Fibroblast of upper back skin (primary cell): ENCODE results near the gene SLC6A3.

Source experiments
- DNase-seq: peaks from one replicate; pipeline ENCODE4 v3.0.0-alpha.2; 2013

SLC6A3 gene

DNA sequence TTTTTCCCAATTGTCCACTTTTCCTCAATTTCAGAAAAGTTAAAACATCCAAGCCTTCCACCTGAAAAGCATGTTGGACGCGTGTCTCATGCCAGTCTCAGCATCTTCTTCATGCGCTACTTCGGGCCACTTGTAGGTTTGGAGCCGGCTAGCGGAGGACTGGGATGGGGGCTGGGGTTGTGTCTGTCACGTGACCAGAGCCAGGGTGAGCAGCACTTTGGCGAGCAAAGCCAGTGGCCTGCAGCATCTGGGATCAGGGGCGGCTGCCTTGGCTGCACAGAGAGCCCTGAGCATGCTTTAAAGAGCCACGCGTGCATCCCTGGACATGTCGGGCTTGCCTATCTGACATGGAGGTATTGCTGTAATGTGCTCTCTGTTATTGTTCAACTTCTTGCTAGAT lies 41.2 kb downstream of the SLC6A3 start:
- DNase-seq = no peak

DNA sequence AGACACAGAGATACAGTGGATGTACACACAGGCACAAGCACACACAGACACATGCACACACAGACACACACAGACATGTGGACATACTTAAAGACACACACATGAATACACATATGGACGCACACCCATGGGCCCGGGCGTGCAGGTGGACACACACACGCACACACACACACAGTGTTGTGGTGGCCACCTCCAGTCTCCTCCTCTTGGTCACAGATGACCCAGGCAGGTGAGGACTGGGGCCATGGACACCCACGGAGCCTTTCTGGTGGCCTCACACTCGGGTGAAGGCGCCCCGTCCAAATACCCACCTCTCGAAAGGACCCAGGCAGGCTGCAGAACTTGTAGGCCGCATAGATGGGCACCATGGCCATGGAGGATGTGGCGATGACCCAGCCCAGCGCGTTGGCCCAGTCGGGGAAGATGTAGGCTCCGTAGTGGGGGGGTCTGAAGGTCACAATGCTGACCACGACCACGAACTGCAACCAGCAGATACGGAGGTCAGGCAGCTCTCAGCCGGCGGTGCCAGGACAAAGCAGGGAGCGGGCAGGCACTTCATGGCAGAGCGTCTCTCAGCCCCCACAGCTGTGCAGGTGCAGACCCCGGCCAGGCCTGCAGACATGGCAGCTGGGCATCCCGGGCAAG lies 42.5 kb downstream of the SLC6A3 start:
- DNase-seq = no peak

DNA sequence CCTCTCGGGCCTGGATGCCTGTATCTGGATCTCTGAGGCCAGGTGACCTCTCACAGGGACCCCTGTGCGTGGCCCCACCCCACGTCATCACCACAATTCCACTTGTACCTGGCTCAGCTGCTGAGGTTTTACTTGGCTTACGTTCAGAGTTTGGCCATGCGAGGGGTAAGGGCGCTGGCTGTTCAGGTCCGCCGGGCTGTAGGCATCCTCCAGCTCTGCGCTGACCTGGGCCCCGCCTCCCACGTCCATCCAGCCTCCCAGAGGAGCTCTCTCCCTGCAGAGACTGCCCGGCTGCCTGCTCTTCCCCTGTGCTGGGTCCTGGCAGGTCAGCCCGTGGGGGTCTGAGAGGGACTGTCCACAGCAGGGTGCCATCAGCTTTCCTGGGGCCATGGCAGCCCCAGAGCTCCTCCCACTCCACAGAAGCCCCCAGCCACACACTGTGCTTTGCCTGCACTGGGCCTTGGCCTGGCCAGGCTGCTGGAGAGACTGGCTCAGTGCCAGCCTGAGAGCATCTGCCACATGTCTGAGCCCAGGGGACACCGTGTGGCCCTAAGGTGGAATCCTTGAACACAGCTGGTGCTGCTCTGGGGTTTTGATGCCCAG lies 43.6 kb downstream of the SLC6A3 start:
- DNase-seq = no peak

DNA sequence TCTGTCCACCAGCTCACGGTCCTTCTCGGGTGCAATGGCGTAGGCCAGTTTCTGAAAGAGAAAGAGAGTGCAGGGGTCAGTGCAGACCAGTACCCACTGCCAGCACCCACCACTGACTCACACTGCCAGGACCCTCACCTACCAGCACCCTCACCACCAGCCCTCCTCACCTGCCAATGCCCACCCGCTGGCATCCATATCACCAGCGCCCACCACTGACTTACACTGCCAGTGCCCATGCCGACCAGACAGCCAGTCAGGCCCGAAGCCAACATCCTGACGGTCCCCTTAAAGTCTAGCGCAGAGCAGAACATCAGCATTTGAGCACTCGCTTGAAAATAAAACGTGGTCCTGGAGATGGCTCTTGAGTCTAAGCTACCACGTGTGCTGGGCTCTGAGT lies 44.3 kb downstream of the SLC6A3 start:
- no peak for DNase-seq

DNA sequence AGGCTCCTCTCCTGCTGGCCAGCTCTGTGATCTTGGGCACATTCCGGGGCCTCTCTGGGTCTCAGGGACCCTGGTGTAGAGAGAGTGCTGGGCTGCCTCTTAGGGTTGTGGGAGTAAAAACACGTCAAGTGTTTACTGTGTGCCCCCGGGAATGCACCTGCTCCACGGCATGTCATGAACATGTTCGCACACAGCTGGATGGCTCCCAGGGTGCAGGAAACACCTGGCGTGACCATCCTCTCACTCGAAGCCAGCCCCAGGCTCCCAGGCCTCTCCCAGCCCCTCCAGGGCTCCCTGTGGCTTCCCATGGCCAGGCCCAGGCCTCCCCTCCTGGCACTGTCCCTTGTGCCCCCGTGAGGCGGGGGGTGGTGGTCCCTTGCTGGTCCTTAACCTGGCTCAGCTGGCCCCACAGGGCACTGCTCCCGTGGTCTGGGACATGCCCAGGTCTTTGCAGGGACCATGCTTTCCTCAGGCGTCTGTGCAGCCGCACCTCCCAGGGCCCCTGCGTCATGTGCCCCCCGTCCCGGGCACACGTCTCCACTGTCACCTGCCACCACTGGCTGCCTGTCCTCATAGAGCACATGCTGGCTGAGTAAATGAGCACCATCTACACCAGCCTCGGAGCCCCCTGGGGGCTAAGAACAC lies 44.9 kb downstream of the SLC6A3 start:
- no peak for DNase-seq

DNA sequence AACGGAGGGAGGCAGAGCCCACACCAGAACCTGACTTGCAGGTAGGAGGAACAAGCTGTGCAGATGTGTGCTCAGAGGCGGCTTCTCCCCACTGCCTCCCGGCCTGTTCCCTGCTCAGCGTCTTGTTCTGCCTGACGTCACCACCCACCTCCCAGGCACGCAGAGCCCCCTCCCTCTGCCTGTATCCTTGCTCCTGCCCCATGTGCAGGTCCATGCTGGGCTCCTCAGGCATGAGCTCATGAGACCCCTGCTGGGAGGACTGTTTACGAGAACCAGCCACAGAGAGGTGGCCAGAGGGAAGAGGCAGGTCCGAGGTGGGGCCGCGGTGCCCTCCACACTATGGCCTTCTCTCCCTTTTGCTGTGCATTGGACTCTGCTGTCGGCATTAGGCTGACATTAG lies 45.5 kb downstream of the SLC6A3 start:
- no peak for DNase-seq

DNA sequence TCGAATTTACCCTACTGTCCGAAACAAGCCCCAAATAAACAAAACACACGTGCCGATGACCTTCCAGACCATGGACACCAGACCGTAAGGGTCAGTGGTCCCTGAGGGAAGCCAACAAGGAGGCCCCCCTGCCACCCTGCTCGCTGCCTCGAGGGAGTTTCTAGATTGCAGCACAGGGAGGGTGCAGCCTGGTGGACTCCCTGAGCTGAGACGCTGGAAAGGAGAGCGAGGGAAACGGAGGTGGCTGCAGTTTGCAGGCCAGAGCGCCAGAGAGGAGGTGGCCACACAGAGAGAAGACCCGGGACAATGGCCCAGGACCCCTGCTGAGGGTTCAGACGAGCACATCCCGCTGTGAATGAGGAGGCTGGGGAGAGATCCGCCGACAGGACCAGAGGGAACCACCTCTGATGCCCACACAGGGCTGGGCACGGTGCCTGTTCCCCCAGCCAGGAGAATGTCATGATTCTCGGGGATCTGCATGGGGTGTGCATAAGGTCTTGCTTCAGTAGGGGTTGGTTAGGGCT lies 48.9 kb downstream of the SLC6A3 start:
- no peak for DNase-seq

DNA sequence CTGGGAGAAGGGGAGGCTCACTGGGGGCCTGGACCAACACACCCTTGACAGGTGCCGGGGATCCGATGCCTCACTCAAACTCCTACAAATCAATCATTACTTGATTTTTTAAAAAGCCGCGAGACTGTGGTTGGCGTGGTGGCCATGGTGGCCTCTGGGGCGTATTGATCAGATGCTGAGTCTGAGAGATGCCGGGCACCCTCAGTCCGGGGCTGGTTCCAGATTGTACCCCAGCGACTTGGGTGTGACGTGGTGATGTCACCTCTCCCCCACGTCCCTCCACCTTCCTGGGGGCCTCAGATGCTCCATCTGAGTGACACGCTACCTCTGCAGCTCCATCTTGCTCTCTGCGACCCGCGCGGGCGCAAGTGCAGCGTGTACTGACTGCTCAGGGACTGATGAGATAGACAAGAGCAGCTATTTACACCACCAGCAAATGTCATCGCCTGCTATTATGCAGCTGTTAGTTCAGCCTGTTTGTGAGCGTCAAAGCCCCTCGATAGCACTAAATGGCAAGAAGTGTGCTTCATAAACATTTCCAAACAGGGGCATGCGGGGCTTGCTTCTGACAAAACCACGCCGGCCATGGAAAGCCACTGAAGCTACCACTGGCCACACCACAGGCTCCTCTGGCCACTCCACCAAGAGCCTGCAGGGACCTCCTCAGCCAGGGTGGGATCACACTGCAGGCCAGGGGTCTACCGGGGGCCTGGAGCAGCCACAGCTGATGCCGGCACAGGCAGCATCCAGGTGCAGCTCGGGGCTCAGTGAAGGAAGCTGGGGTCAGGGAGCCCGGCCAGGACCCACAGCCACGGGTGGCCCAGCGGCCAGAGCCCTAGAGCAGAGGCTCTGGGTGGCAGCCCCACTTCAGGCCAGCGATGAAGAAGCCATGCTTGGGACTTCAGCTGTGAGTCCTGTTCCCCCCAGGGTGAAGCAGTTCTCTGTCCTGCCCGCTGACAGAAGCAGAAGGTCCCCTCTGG lies 50.1 kb downstream of the SLC6A3 start:
- no peak for DNase-seq

DNA sequence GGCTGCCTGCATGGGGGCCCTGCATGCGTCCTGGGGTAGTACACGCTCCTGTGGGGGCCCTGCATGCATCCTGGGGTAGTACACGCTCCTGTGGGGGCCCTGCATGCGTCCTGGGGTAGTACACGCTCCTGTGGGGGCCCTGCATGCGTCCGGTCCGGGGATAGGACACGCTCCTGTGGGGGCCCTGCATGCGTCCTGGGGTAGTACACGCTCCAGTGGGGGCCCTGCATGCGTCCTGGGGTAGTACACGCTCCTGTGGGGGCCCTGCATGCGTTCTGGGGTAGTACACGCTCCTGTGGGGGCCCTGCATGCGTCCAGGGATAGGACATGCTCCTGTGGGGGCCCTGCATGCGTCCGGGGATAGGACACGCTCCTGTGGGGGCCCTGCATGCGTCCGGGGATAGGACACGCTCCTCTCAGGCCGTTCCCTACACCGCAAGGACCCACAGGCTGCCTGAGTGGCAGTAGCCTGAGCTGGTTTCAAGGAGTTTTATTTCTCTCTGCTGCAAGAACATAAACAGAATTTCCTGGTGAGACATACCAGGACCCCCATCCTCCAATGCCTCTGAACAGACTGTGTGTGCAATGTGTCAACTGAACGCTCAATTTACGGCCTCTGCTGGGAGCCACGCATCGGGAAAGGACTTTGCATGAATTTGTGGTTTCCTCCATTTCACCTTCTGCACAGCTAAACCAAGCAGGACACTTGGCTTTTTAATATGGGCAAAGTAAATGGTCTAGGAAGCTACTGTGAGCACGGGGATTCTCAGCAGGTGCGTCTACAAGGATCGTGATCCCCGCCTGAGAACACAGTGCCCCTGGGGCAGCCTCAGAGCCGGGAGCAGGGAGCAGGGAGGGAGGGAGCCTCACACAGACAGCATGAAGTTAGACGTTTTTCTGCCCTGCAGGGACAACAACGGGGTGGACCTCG lies 51.4 kb downstream of the SLC6A3 start:
- DNase-seq = no peak

DNA sequence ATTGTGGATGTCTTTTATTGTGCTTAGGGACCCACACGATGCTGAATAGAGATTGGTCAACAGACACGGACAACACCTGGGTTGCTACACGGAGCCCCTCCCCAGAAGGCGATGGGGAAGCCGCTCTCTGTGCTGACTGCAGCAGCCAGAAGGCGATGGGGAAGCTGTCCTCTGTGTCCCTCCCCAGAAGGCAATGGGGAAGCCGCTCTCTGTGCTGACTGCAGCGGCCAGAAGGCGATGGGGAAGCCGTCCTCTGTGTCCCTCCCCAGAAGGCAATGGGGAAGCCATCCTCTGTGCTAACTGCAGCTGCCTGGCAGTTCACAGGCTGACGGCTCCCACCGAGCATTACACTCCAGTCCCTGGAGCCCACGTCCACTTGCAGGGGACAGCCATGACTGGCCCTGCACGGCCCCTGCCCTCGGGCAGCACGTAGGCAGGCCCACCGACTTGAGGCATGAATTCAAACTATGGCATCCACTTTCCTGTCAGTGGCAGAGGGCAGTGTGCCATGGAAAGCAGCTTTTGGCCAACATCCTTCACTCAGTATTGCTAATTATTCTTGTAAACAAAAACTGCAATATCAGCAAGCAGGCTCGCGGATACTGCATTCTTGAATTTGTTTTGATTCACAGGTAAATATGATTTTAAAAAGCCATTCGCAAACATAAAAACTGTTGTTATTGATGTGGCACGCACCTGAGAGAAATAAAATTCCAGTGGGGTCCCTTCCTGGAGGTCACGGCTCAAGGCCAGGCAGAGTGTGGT lies 52.3 kb downstream of the SLC6A3 start:
- no peak for DNase-seq

DNA sequence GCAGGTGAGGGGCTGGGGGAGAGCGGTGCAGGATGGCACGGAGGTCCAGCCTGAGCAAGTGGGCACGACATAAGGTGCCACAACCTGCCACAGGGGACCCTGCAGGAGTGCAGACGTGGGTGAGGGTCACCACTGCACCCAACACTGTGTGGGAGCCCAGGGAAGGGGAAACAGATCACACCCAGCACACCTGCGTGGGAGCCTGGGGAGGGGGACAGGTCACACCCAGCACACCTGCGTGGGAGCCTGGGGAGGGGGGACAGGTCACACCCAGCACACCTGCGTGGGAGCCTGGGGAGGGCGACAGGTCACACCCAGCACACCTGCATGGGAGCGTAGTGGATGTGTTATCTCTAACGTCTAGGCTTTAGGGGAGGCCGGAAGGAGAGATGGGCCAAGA lies 53.0 kb downstream of the SLC6A3 start:
- DNase-seq = no peak

DNA sequence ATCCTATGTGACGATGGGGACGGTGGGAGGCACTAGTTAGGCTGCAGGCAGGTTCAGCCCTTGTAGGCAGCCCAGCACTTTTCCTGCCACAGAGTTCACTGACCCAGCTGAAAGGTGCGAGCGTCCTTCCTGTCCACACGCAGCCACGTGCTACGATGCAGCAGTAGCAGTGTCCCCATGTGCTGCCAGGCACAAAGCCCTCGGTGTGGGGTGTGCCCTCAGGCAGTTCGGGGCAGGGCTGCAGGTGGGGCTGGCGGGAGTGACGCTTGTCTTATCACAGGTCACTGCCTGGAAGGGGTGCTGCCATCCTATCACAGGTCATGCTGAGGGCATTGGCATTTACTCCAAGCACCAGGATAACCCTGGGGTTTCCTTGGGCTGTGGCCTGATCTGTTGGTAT lies 53.5 kb downstream of the SLC6A3 start:
- DNase-seq = no peak

DNA sequence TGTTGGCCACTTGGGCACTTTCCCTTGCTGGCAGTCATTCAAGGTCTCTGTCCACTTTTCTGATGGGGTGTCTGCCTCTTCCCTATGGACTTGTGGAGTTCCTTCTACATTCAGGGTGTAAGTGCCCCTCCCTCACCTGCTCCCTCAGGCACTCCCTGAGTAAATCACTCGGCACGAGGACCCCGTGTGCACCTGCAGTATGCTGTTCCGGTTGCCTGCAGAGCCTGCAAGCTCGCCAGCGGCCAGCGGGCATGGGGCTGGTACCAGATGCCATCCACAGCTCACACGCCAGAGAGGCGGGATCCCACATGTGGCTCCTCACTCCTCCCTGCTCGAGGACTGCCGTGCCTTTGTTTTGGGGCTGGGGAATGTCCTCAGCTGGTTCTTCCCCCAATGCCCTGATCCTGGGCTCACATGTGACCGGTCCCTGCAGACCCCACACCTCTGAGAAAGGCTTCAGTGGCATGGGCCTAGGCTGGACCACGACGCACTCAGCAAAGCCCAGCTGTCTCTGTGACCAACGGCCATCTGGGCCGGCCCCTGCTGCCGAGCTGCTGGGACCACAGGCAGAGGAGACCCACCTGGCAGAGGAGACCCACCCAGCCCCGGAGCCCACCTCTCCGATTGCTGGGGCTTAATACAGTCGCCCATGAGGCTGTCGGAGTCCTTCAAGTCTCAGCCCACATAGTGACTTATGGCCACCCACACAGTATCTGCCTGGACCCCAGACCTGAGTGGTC lies 54.2 kb downstream of the SLC6A3 start:
- DNase-seq = no peak

DNA sequence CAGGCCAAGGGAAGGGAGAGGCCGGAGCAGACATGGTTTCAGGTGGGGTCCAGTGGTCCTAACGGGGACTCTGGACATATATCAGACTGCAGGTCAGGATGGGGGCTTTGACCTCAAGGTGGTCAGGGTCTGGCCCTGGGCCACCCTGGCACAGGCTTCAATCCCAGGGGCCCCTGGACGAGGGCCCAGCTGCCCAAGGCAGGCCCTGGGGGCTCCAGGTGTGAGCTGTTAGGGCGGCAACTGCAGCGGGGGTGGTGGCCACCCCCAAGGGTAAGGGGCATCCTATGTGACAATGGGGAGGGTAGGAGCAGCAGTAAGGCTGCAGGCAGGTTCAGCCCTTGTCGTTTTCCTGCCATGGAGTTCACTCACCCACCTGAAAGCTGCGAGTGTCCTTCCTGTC lies 54.9 kb downstream of the SLC6A3 start:
- no peak for DNase-seq

DNA sequence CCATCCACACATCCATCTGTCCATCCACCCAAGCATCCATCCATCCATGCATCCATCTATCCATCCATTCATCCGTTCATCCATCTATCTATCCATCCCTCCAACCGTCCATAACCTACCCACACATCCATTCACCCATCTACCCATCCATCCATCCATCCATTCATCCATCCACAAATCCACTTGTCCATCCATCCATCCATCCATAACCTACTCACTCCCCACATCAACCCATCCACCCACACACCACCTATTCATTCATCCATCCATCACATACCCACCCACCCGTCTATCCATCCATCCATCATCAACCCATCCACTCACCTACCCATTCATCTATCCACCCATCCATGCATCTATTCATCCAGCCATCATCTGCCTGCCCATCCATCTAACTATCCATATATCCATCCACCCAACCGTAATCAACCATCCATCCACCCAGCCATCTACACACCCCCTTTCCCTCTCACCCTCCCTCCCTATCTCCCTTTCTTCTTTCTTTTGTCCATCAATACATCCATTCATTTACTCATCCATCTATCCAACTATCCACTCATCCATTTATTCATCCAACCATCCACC lies 56.8 kb downstream of the SLC6A3 start:
- no peak for DNase-seq

DNA sequence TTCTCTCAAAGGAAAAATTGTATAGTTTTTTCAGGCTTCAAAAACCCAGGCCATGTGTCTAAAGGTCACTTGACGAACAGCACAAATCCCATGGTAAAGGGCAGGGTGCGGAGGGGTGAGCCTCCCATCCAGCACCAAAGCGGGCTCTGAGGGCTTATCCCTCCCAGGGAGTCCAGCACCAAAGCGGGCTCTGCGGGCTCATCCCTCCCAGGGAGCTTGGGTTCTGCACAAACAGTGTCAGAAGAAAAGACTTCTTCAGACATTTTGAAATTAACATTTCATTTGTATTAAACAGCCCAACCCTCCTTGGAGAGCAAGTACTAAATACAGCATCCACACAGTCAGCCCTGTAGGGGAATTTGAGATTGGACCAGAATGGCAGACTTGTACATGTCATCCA lies 57.4 kb downstream of the SLC6A3 start:
- no peak for DNase-seq

DNA sequence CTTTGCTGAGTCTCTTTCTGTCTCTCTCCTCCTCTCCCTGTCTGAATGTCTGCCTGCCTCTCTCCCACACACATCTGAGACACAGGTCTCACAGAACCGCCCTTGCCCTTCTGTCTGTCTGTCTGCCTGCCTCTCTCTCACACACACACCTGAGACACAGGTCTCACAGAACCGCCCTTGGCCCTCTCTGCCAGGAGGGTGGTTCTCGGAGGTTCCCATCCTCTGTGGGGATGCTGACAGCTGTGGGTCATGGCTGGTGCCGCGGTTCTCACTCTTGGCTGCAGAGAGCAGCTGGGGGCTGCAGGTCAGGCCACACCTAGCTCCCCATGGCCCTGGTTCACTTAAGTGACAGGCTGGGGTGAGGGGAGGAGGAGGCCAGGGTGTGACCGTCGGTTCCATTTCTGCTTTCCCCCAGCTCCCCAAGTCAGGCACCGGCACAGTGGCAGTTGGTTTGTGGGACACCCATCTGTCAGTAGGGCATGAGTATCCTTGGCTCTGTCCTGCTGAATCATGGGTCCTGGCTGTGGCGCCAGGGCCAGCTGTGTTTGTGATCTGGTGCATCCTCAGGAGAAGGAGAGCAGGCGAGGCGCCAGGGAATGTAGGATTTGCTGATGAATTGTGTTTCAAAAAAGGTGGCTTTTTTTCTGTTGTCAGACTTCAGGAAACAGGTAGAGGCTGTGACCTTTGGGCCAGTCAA lies 58.0 kb downstream of the SLC6A3 start:
- no peak for DNase-seq

DNA sequence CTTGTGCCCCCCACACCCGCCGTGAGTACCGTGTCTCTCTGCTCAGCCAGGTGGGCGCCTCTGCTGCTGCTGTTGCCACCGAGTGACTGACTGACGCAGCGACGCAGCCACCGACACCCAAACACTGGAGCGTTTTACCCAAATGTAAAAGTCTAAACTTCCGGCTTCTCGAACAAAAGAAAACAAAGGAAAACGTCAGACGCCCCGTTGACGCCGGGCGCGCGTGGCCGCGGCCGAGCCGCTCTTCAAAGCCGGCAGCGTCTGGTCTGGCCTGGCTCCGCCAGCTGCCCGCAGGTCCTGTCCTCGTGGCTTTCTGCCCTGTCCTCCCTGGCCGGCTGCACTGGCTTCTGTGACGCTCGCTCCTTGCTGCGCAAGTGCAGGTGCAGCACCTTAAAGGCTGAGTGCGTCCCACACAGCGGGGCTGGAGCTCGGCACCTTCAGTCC lies 58.9 kb downstream of the SLC6A3 start:
- DNase-seq = peak; percentile 3
